ENCODE data around the gene TMEM235.

GRCh38 chr17:78263736-78264340 is 32.4 kb downstream of the TMEM235 start:
- TF ChIP-seq PAX5 (IDR thresholded peaks at IDR 0.05; ENCODE audit: insufficient read depth, low read length, severe bottlenecking) = no peak
- TF ChIP-seq POLR2A (IDR thresholded peaks at IDR 0.05; ENCODE audit: low read depth, low read length) = no peak
- no peak for TF ChIP-seq POLR2AphosphoS5 (IDR thresholded peaks at IDR 0.05; ENCODE audit: low read depth, low read length)
- no peak for TF ChIP-seq TAF1 (IDR thresholded peaks at IDR 0.05; ENCODE audit: low read depth, low read length)
